K562 (cell line): ENCODE results near the gene INPP5D. TPM values are rescaled to one million over a fixed set of nuclear protein-coding genes. Genes with fewer than 3 reads are reported as not detected.

Experiments
- ATAC-seq: fragments of 200-7000 bp; cut with Tn5 transposase; 3 replicates; pipeline ENCODE4 v1.9.1; 2020; ENCODE audit warnings: moderate library complexity
- BruUV-seq: library from RNA; stranded (reverse); fragments of 400-500 nt; replicated peaks from 2 replicates; lab custom pipeline; 2021; lab: Mats Ljungman, UMichigan
- CTCF ChIA-PET: fragments of 300-600 bp; formaldehyde crosslinking; extraction: SDS; loops from one replicate; lab custom pipeline; 2021; ENCODE audit warnings: low intra/inter-chr PET ratio; lab: Yijun Ruan, JAX
- POLR2A ChIA-PET: fragments of 300-600, 350-650 bp; sonication (Branson Sonifier 250); formaldehyde crosslinking; extraction: SDS; loops from one replicate; lab custom pipeline; 2021; ENCODE audit warnings: antibody characterized with exemption, inconsistent platforms; lab: Yijun Ruan, JAX
- DNase-seq, 4 experiments: peaks; one replicate each; pipeline versions ENCODE4 v3.0.0 to v3.0.0-alpha.2; 2011 to 2018; ENCODE audit warnings: low spot score in 3 of 4, mixed read lengths in 3 of 4; ENCODE audit errors: extremely low read depth in 1 of 4
- FAIRE-seq: peaks from 2 replicates; lab custom pipeline; 2011; peaks lifted over from hg19 to GRCh38; lab: Jason Lieb, UNC
- H2AFZ ChIP-seq: 2 replicates; pipeline ENCODE4 v1.6.0; 2011; ENCODE audit warnings: low read depth, low read length, control low read depth, inconsistent platforms
- H3K27ac ChIP-seq: fragments of 200-600 bp; 3 replicates; pipeline ENCODE4 v1.8.0; 2011; ENCODE audit warnings: low read depth, mild to moderate bottlenecking, control low read depth, inconsistent platforms, low read length, moderate library complexity, mixed read lengths; ENCODE audit errors: extremely low read depth
- H3K27me3 ChIP-seq, 2 experiments: fragments of 300-600 bp in 1 of 2; 2 replicates in 1 of 2; 3 replicates in 1 of 2; pipeline versions ENCODE4 v1.6.0 to v1.8.0; 2011; ENCODE audit warnings: inconsistent platforms in 2 of 2, low read length in 2 of 2, mild to moderate bottlenecking in 1 of 2, mixed read lengths in 1 of 2, moderate library complexity in 1 of 2; ENCODE audit not compliant: control insufficient read depth in 2 of 2, insufficient read depth in 2 of 2
- H3K36me3 ChIP-seq: fragments of 300-600 bp; 3 replicates; pipeline ENCODE4 v1.8.0; 2011; ENCODE audit warnings: mild to moderate bottlenecking, low read length, inconsistent platforms; ENCODE audit not compliant: control insufficient read depth, insufficient read depth
- H3K4me1 ChIP-seq, 2 experiments: fragments of 200-600 bp in 1 of 2; replicated peaks in 1 of 2; 2 replicates in 1 of 2; 3 replicates in 1 of 2; pipeline versions ENCODE4 v1.5.1 to v1.8.0; 2011; ENCODE audit warnings: inconsistent platforms in 2 of 2, low read length in 2 of 2, mild to moderate bottlenecking in 1 of 2, mixed read lengths in 1 of 2, moderate library complexity in 1 of 2; ENCODE audit not compliant: control insufficient read depth in 2 of 2, insufficient read depth in 2 of 2
- H3K4me2 ChIP-seq: 2 replicates; pipeline ENCODE4 v1.6.1; 2011; ENCODE audit warnings: low read length, control low read depth, inconsistent platforms, mixed read lengths; ENCODE audit not compliant: insufficient read depth
- H3K4me3 ChIP-seq: fragments of 200-600 bp; sonication (generic), shearing (Covaris generic); 2 replicates; pipeline ENCODE4 v1.5.1; 2016; ENCODE audit warnings: control low read depth, inconsistent platforms
- H3K79me2 ChIP-seq: fragments of 200-600 bp; 3 replicates; pipeline ENCODE4 v1.8.0; 2011; ENCODE audit warnings: low read length, inconsistent platforms; ENCODE audit not compliant: control insufficient read depth, insufficient read depth
- H3K9ac ChIP-seq, 2 experiments: 2 replicates each; pipeline versions ENCODE4 v1.6.0 to v1.6.1; 2011; ENCODE audit warnings: low read depth in 2 of 2, low read length in 2 of 2, control low read depth in 1 of 2, inconsistent platforms in 1 of 2, mild to moderate bottlenecking in 1 of 2, mixed read lengths in 1 of 2; ENCODE audit not compliant: insufficient read depth in 1 of 2
- H3K9me1 ChIP-seq: one replicate; pipeline ENCODE4 v1.6.0; 2011; ENCODE audit warnings: inconsistent platforms, mild to moderate bottlenecking, low read length, moderate library complexity; ENCODE audit not compliant: control insufficient read depth, insufficient read depth
- H3K9me3 ChIP-seq: replicated peaks from 2 replicates; pipeline ENCODE4 v1.5.1; 2011; ENCODE audit warnings: low read depth, low read length, inconsistent platforms; ENCODE audit not compliant: control insufficient read depth, insufficient read depth
- H4K20me1 ChIP-seq: replicated peaks from 2 replicates; pipeline ENCODE4 v1.6.1; 2011; ENCODE audit warnings: low read length, inconsistent platforms, mixed read lengths; ENCODE audit not compliant: control insufficient read depth, insufficient read depth
- CBX5 ChIP-seq: IDR thresholded peaks from 2 replicates; pipeline ENCODE4 v1.6.1; 2014; ENCODE audit warnings: low read depth, borderline replicate concordance
- CTCF ChIP-seq, 3 experiments: IDR thresholded peaks in 2 of 3; conservative IDR thresholded peaks in 1 of 3; 2 replicates each; pipeline ENCODE4 v1.5.1; 2011 to 2012; ENCODE audit warnings: low read length in 3 of 3, mild to moderate bottlenecking in 3 of 3, control low read depth in 2 of 3, improper control_type of control experiment in 1 of 3, inconsistent platforms in 1 of 3, low read depth in 1 of 3, mixed read lengths in 1 of 3, moderate library complexity in 1 of 3; ENCODE audit not compliant: insufficient read depth in 2 of 3
- ETV6 ChIP-seq, 3 experiments: fragments of 150-350 bp in 1 of 3; sonication (generic) in 1 of 3; formaldehyde crosslinking in 1 of 3; IDR thresholded peaks; 2 replicates each; pipeline versions ENCODE4 v1.6.1 to v1.8.0; 2014 to 2022; ENCODE audit warnings: borderline replicate concordance in 2 of 3, low read depth in 2 of 3, antibody characterized with exemption in 1 of 3, low read length in 1 of 3, mild to moderate bottlenecking in 1 of 3, missing genetic modification reagents in 1 of 3
- GATAD2B ChIP-seq: fragments of 450-650 bp; IDR thresholded peaks from 2 replicates; pipeline ENCODE4 v1.6.1; 2017; ENCODE audit warnings: mild to moderate bottlenecking, borderline replicate concordance
- HCFC1 ChIP-seq: IDR thresholded peaks from 2 replicates; pipeline ENCODE4 v1.6.1; 2012; ENCODE audit warnings: low read depth, low read length, improper control_type of control experiment
- KAT8 ChIP-seq: fragments of 450-650 bp; IDR thresholded peaks from 2 replicates; pipeline ENCODE4 v1.6.1; 2016; ENCODE audit warnings: low read depth, mild to moderate bottlenecking
- MBD1 ChIP-seq: fragments of 250-450 bp; sonication (Bioruptor Pico); IDR thresholded peaks from 2 replicates; pipeline ENCODE4 v1.8.0; 2022; ENCODE audit warnings: inconsistent platforms
- MCM2 ChIP-seq: fragments of 450-650 bp; IDR thresholded peaks from 2 replicates; pipeline ENCODE4 v1.6.1; 2017; ENCODE audit warnings: low read depth, mild to moderate bottlenecking
- MNT ChIP-seq, 2 experiments: fragments of 450-650 bp; conservative IDR thresholded peaks; 2 replicates each; pipeline ENCODE4 v1.6.1; 2017; ENCODE audit warnings: mild to moderate bottlenecking in 2 of 2, moderate library complexity in 2 of 2
- RAD21 ChIP-seq, 2 experiments: fragments of 250-450 bp in 1 of 2; fragments of 450-650 bp in 1 of 2; sonication (Bioruptor Pico) in 1 of 2; formaldehyde crosslinking in 1 of 2; IDR thresholded peaks in 1 of 2; conservative IDR thresholded peaks in 1 of 2; 2 replicates each; pipeline versions ENCODE4 v1.4.0 to v1.8.0; 2020 to 2022; ENCODE audit warnings: mild to moderate bottlenecking in 2 of 2, moderate library complexity in 1 of 2
- SP2 ChIP-seq: IDR thresholded peaks from 2 replicates; pipeline ENCODE4 v1.6.1; 2011; ENCODE audit warnings: mild to moderate bottlenecking, low read depth, low read length, moderate library complexity; ENCODE audit not compliant: poor library complexity, severe bottlenecking; ENCODE audit errors: extremely low read depth
- TSC22D4 ChIP-seq: fragments of 450-650 bp; IDR thresholded peaks from 2 replicates; pipeline ENCODE4 v1.6.1; 2016; ENCODE audit warnings: missing genetic modification characterization, missing biosample characterization, control low read depth
- XRCC3 ChIP-seq: fragments of 450-650 bp; IDR thresholded peaks from 2 replicates; pipeline ENCODE4 v1.6.1; 2017; ENCODE audit warnings: mild to moderate bottlenecking, moderate library complexity
- ZNF263 ChIP-seq: sonication (generic); formaldehyde crosslinking; IDR thresholded peaks from 2 replicates; pipeline ENCODE4 v1.8.0; 2022; ENCODE audit warnings: mild to moderate bottlenecking, missing genetic modification reagents, borderline replicate concordance
- WGBS: fragments of 100-300 bp; shearing (Covaris generic); methylation state at CpG from one replicate; pipeline ENCODE4 v1.1.6; 2016; ENCODE audit warnings: low coverage, mixed read lengths; ENCODE audit not compliant: insufficient coverage; ENCODE audit errors: missing lambda C conversion rate; 5-methylcytosine and 5-hydroxymethylcytosine counted together
- in situ Hi-C: fragments of 300-500 bp; cut with MboI; formaldehyde crosslinking; loops from 4 replicates; pipeline ENCODE4 v1.15.0; 2018; ENCODE audit warnings: inconsistent platforms, mixed read lengths
- intact Hi-C: fragments of 100-400 bp; cut with micrococcal nuclease; formaldehyde crosslinking; loops from 2 replicates; pipeline ENCODE4 v1.14.2; 2022
- polyA plus RNA-seq, 8 experiments: library from polyadenylated mRNA; depleted of rRNA in 4 of 8; stranded (reverse) in 5 of 8; unstranded in 3 of 8; fragments of >200 nt; fragmentation: Nextera tagmentation in 2 of 8; fragmentation: Illumina TruSeq in 1 of 8; extraction: Ambion mirVana in 2 of 8; extraction: Trizol in 1 of 8; gene quantifications; 2 replicates each; pipeline versions ENCODE4 v1.2.1 to v1.2.3, GENCODE V29; 2011 to 2014; ENCODE audit warnings: inconsistent platforms in 1 of 8, missing spikeins in 1 of 8
- total RNA-seq, 7 experiments: library from RNA; depleted of rRNA in 6 of 7; stranded (reverse); fragments of >200 nt in 6 of 7; fragmentation: Illumina TruSeq in 2 of 7; extraction: Trizol in 2 of 7; gene quantifications; 2 replicates each; pipeline versions ENCODE4 v1.2.1 to v1.2.3, GENCODE V29; 2011 to 2021; ENCODE audit warnings: low replicate concordance in 1 of 7

Gene INPP5D
- total and polyA plus RNA-seq, 9 of the 15 experiments (the other 6 are each of a cell fraction or from before 2014, with no cell fraction given) = 0.55 to 6.2 (median 2.2) TPM

GRCh38 chr2:233053928-233054784 lies 6.0 kb upstream of the INPP5D start (continued):
- peak; percentile 65 to 90 (median 72) for TF ChIP-seq CTCF (IDR thresholded peaks at IDR 0.05 in 2 of 3, conservative IDR thresholded peaks at IDR 0.05 in 1 of 3; ENCODE audit: insufficient read depth in 2 of 3, low read depth in 1 of 3, low read length in 3 of 3)
- TF ChIP-seq TSC22D4 (tag) = no peak
- no peak for TF ChIP-seq MCM2
- TF ChIP-seq SP2 = no peak
- no peak for TF ChIP-seq ETV6 (IDR thresholded peaks at IDR 0.05; ENCODE audit: borderline replicate concordance in 1 of 2, low read depth in 2 of 2, low read length in 1 of 2)
- no peak for TF ChIP-seq ETV6 (CRISPR knock-in tag; IDR thresholded peaks at IDR 0.05; ENCODE audit: borderline replicate concordance)

GRCh38 chr2:233055362-233055761 lies 4.8 kb upstream of the INPP5D start:
- no peak for ATAC-seq
- 68% methylated on average over 2 of the region's 2 CpGs for WGBS
- in situ Hi-C loops = no loop called here
- TF ChIP-seq MNT (conservative IDR thresholded peaks at IDR 0.05) (no peak), XRCC3 (no peak), GATAD2B (0 out of 2 replicates have a peak, but pooled peaks have one; percentile 56), HCFC1 (no peak), KAT8 (no peak), RAD21 (CRISPR knock-in tag; conservative IDR thresholded peaks at IDR 0.05 in 1 of 2, IDR thresholded peaks at IDR 0.05 in 1 of 2) (no peak), MBD1 (CRISPR knock-in tag) (no peak), ZNF263 (no peak), CBX5 (no peak)

More at GRCh38 chr2:233055362-233055761, 4.8 kb upstream of the INPP5D start:
- Histone ChIP-seq H3K9me3 (no peaks in the 10 kb centered on the region), H3K4me3 (no peak overlapping the region), H3K9me1 (no peaks in the 10 kb centered on the region), H3K36me3 (no peaks in the 10 kb centered on the region), H3K4me1 (peaks cover 7 to 26% of the 10 kb centered on the region in 2 experiments; a peak in 3 of 5 replicates), H3K9ac (no peak overlapping the region), H3K27me3 (no peaks in the 10 kb centered on the region), H3K4me2 (no peak overlapping the region), H3K79me2 (no peaks in the 10 kb centered on the region), H2AFZ (no peak overlapping the region), H4K20me1 (no peaks in the 10 kb centered on the region), H3K27ac (no peak overlapping the region)
- CTCF ChIA-PET = no interaction called here
- POLR2A ChIA-PET = no interaction called here
- intact Hi-C loops = no loop called here
- no TSS peak for BruUV-seq
- FAIRE-seq = no peak
- no peak for DNase-seq
